Epidermal melanocyte (primary cell): ENCODE data around the gene ZNF536.

ENCODE experiments used
- DNase-seq: peaks from one replicate; pipeline ENCODE4 v3.0.0; 2011; ENCODE audit warnings: low spot score; ENCODE audit not compliant: insufficient read length

ZNF536 gene

DNA sequence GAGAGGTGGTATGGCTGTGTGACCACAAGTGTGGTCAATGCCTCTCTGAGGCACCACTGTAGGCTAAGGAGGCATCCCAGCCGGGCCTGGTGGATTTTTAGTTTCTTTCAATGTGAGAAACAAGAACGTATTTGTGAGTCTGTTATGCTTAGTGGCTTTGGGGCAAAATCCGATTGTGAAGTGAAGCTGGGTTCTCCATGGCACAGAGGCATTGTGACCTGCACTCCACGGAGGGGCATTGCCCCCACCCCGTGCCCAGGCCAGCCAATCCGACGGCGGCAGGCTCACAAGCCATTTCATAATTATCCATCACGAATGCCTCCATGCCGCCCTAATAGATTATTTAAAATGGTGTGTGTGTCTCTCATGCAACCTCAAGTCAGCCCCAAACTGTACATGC lies 151.6 kb downstream of the ZNF536 start:
- DNase-seq = no peak

DNA sequence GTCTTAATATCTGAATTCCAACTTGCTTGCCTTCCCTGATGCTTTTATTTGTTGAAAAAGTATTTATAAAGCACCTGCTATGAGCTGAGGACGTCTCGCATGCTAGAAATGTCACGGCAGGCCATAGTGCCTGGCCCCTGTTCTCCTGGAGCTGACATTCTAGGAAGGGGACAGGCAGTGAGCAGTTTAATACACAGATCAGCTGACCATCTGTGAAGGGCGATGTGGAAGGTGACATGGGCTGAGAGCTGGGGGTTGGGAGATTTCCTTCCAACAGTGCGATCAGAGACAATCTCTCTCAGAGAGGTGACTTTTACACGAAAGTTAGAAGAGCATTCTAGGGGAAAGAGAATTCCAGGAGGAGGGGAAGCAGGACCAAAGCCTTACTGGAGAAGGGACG lies 153.2 kb downstream of the ZNF536 start:
- no peak for DNase-seq

DNA sequence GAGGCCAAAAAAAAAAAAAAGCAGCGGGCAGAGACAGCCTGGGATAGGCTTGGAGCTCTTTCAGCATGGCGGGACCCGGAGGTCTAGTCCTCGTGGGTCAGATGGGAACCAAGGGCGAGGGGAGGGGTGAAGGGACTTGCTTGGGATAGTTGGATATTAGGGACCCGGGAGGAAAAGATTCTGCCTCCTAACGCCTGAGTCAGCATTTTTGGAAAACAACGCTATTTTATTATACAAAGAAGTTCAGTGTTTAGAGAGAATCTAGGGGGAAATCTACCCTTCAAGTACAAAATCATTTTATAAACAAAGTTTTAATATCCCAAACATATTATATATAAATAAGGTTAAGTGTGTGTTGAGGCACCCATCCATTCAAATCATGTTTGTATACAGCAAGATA lies 156.7 kb downstream of the ZNF536 start:
- no peak for DNase-seq

DNA sequence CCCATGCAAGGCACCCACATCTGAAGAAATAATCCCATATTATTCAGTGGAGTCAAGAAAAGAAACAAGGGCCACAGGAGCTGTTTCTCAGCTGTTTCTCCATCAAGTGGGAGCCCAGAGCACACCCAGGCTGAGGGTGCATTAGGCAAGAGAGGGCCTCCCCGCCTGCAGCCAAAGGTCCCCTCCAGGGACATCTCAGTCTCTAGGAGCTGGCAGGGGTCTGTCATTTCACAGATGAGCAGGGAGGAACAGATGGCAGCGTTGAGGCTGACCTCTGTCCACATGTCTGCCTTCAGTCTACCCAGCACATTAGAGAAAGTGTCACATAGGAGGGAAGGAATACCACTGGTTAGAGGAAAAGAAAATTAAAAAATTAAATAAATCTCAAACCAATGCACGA lies 157.7 kb downstream of the ZNF536 start:
- no peak for DNase-seq

DNA sequence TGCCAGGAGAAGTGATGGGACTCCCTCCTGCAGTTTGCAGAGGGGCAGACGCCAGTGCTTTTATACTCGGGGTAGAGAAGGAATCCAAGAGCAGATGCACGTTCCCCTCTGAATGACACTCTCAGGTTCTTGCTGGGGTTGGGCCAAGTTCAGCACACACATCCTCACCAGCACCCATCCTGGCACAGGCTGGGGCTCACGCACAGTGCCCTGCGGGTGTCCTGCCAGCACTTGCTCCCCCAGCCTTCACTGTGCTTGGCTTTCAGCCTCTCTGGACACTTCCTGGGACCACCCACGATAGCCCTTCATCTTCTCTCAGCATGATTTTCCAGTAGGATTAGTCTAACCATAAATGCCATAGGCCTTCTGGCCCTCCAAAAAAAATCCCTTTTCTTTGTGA lies 158.6 kb downstream of the ZNF536 start:
- no peak for DNase-seq

DNA sequence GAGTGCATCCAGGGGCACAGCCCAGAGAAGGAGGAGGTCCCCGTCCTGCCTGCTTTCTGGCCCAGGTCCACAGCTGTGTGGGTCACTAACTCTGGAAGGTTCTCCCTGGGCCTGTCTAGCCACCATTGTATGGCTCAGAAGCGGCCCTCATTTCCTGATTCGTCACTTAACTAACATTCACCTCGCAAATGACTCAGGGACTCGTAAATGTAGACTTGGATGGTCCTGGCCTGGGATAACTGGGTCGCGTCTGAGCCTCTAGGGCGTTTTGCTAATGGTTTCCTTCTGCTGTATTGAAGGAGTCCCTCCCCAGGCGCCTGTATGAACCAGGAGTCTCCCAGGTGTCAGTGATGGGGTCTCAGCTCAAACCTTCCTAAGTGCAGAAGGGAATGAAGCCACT lies 162.8 kb downstream of the ZNF536 start:
- DNase-seq = no peak

DNA sequence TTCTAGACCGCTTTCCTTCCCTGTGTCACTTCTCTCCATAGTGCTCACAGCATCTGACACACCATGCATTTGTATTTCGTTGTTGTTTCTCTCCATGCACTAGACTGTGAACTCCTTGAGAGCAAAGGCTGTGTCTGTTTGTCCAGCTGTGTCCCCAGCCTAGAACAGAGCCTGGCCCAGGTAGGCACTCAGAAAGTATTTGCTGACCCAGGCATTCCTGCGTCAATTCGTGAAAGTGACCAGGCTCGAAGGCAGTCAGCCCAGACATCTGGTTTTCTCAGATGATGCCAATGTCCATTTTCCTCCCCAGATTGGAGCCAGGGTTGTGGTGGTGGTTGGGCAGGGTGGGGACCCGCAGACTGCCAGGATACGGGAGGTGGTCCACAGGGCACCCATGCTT lies 164.8 kb downstream of the ZNF536 start:
- DNase-seq = no peak

DNA sequence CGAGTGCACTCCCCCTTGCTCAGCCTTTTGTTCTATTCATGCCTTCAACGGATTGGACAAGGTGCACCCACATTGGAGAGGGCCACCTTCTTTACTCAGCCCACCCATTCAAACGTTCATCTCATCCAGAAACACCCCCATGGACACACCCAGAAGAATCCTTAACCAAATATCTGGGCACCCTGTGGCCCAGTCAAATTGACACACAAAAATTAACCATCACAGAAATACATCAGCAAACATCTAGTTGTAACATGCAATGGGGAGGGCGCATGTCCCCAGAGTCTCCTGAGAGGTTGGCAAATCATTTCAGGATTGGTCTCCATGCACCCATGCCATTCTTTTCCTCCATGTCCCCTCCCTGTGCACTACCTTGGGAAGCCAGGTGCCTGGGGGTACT lies 167.1 kb downstream of the ZNF536 start:
- no peak for DNase-seq

DNA sequence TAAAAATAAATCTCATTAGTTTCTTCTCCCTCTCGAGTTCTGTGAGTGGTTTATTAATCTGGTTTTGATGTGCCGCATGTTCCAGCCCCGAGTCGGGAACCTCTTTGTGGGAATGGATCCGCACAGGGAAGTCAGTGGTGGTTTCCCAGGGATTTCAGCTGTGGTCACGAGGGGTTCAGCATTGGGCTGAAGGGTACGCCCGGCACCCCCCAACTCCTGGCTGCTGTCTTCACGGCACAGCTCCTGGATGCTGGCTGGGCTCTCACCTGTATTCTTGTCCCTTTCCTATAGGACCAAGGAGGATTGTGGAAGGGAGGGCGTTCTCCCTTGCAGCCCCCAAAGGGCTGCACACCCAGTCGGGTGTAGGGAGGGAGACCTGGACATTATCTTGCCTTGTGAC lies 167.8 kb downstream of the ZNF536 start:
- DNase-seq = no peak

DNA sequence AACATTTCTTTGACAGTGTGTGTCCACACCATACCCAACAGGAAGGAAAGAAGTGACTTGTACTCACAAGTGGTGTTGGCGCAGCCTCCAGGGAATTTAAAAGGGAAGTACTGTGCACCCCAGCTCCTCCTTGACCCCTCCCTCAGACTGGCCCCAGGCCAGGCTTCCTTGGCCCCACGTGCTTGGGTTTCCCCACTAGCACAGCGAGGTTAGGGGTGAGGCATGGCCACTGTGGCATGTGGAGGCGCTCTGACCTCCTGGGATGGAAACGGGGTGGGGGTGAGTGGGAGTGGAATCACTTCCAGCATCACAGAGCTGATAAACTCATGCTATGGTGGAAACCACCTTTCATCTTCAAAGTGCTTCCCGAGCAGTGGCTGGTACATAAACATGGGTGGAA lies 168.6 kb downstream of the ZNF536 start:
- DNase-seq = no peak

DNA sequence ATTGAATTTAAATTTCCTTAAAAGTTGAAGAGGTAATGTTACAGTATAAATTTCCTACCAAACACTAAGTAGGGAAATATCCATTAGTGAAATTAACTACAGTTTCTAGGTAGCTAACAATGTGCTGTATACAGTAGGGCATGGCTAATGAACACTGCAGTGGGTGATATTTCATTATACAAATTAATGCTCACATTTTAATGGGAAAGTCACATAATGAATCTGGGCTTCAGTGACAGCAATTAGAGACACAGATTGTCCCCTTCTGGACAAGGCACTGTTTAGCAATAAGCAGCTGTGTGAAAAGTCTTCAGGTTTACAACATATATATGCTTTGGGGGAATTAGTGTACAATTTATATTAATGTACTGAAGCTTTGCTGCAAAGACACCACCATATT lies 169.4 kb downstream of the ZNF536 start:
- DNase-seq = no peak

DNA sequence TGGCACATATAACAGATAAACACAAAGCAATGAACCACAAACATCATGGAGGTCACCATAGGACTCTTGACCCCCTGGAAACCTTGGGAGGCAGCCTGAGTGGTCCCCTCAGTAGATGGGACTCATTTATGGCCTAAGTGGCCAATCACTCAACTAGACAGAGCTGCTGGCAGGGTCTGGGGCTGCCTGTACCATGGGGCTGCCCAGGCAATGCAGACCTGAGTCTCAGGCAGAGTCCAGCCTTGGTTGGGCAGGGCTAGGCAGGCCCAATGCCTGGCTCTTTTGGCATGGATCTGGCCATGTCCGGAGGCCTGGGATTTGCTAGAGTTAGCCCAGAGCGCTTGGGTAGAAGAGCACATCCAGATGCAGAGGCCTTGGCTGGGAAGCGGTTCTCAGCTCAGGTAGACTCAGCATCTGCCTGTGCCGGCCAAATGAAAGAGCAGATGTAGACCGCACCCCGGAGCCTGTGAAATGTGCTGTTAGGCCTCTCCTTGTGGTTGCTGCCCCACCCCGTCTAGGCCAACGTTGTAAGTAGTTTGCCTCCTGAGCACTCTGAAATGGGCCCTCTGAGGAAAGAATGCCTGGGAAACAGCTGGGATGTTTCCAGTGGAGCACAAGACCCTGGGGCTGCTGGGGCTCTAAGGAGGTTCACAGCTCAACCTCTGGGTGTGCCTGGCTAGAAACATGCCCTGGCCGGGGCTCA lies 171.2 kb downstream of the ZNF536 start:
- DNase-seq = no peak

DNA sequence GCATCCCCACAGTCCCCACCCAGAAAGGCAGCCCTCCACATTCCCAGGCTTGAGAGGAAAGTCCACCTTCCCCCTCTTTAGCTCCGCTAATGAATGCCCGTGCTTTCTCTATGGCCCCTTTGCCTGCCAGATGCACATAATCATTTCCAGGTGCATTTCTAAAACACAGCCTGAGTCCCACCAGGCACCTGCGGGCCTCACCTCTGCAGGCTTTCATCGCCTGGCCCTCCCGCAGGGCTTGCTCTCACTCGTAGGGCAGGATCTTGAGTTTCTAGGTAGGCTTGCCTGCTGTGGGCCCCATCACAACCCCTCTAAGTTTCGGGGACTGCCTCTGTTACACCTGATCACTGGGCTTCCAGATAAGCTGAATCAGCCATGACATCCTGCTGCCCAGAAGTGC lies 173.6 kb downstream of the ZNF536 start:
- DNase-seq = no peak

DNA sequence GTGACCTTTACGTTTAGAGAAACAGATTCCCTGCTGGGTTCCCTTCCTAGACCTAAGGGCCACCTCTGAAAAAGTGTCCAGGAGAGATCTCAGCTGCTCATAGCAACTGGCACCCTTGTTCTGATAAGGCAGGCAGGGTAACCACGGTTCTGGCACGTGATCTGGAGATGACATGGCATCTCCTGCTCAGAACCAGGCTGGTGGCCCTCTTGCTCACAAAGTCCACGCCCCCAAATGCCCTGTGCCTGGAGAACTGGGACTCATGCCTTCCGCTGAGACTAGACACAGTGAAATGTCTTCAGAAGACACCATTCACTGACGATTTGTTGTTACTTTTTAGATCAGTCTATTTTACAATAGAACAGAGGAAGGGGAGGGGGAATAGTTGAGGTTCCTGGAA lies 174.1 kb downstream of the ZNF536 start:
- no peak for DNase-seq

DNA sequence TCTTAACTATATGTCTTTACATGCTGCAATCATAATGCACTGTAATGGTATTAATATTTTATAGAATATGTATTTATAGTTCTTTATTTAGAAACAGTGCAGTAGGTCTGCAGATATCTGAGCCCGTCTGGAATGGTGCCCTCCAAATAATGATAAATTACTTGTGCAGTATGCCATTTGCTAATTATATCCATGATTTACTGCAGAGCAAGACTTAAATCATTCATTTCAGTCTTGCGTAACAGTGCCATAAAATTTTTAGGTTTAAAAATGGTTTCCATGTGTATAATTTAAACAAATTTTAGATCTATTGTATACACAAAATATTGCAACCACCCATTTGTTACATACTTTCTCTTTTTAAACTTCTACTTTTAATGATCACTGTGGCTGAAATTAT lies 175.1 kb downstream of the ZNF536 start:
- no peak for DNase-seq

DNA sequence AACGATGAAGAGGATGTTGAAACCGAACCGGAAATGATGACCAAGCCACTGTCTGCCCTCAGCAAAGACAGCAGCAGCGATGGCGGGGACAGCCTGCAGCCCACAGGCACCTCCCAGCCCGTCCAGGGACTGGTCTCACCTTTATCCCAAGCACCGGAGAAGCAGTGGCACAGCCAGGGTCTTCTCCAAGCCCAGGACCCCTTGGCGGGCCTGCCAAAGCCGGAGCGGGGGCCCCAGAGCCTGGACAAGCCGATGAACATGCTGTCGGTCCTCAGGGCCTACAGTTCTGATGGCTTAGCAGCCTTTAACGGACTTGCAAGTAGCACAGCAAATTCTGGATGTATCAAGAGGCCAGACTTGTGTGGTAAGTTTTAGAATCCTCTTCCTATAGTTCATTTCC lies 177.0 kb downstream of the ZNF536 start:
- DNase-seq = no peak

DNA sequence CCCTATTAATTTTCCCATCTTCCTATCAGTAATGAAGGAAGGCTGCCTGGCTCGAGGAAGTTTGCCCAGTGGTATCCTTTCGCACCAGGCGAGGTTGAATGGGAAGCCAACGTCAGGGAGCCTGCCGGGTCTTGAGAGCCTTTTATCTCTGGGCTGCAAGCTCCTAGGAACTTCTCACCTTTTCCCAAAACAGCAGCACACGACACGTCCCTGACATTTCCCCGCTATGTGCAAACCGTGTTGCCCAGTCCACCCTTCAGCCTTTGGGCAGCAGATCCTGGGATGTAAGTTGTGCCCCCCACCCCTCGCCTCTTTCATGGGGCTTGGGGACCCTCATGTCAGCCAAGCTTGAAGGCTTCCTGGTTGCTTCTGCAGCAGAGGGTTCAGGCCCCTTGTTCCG lies 179.1 kb downstream of the ZNF536 start:
- DNase-seq = no peak

DNA sequence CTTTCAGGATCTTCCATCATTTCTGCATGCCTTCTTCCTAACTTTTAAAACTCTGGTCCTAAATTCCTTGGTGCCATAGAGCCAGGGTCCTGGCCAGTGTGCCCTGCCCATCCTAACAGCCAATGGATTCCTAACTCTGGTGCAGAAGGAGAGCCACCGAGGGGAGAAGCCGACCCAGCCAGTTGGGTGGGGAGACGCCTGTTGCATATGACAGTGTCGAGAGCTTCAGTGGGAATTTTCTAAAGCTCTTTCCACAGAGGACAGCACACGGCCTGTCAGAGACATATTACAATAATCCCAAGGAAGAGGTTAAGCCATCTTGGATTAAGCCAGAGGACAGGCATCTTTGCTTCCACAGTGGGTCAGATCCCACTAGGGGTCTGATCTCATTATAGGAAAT lies 180.4 kb downstream of the ZNF536 start:
- no peak for DNase-seq

DNA sequence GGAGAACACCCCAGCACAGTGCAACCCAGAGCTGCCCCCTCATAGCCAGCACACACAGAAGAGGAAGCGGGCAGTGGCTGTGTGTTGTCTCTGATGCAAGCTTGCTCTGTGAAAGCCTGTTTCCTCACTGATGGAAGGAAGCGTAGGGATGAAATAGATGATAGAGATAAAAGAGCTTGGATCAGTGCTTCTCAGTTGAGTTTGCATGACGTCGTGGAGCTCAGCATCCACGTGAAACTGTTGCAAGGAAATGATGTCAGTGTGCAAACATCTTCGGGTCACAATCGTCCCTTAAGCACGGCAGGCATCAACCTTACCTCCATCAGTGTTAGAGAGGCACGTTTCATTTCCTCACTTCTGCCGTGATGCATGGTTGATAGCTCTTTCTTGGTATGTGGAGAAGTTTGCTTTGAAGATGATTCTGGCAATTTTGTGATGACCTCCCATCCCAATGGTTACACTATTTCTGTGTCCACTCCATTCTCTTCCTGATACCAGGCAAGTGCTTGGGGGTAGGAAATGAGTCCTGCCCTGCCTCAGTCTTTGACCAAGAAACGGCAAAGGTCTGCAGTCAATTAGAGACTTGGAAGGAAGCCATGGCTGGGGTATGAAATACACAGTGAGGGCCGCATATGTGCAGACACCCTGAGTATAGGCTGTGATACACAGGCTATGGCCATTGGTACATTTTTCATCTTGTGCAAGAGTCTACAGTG lies 183.0 kb downstream of the ZNF536 start:
- no peak for DNase-seq

DNA sequence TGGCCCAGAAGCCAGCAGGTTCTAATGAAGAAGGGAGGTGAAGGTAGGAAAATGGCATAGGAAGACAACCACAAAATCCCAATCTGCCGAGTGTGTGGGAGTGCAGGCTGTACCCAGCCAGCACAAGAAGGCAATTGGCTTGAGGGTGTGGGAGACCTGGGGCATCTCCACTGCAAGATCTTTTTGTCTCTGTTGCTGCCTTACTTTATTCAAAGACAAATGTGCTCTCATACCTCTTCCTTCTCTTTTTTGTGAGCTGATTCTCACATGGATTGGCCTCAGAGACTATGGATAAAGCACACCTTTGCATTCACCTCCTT lies 183.6 kb downstream of the ZNF536 start:
- no peak for DNase-seq

DNA sequence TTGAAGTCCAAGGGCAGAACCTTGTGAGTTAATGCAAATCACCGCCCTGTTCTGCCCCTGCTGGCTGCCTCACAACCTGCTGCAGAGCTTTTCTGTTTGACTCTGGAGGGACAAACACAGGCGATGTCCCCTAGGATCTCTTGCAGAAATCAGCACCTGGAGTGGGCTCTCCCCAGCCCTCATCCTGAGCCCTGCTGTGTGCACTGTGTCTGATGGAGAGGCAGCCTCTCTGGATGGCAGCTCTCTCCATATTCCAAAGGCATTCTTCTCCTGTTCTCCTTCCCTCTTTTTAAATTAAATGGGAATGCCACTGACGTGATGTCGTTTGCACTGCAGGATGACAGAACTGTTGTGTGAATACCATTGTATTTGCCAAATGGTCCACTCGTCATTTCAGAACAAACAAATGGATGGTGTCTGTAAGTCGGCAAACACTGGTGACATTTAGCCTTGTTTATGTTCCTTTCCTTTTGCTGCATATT lies 184.1 kb downstream of the ZNF536 start:
- DNase-seq = no peak

DNA sequence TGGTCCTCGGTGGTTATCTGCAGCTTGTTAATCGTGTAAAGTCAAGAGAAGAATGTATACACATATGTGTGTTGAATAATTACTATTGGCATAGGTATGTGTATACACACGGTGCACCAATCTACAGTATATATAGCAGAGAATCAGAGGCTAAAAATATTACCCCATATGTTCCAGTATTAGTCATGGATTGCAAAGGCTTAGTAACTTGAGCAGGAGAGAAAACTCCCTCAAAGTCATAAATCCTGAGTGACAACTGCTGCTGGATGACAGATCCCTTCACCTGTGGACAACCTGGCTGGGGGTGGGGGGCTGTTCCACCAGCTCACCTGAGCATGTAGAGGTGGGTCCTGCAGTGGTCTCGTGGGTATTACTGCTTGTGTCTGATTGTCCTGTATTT lies 185.0 kb downstream of the ZNF536 start:
- DNase-seq = no peak

DNA sequence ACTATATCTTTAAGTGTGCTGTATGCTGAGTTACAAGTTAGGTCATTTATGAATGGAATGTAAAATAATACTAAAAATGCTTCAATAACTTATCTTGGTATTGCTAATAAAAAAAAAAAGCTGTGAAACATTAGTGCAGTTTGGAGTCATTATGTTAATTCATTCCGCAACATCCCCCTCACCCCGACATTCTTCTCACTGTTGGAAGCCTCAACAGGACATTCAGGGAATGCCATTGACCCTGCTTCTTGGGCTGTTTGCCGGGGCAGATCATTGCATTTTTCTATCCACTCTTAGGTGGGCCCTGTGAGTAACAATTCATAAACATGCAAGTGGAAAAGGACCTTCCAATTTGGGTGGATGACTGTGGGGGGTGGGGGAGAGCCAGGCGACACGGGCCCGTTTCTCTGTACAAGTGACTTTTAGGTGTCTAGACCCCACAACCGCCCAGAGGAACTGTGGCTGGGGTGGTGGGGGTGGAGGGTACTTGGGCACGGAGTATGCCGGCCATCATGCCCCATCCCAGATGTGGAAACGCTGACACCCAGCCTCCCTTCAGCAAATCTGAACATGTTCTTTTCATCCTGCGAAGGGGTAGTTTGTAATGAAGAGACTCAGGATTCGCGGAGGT lies 185.9 kb downstream of the ZNF536 start:
- no peak for DNase-seq
